ENCODE results near the gene MPZL3. TPM values are rescaled to one million over a fixed set of nuclear protein-coding genes. Genes with fewer than 3 reads are reported as not detected.

The MPZL3 gene
- total RNA-seq, 1 donor from 2014 or later = 1.7 TPM

GRCh38 chr11:118264569-118265465 lies 12.7 kb upstream of the MPZL3 start:
- DNase-seq (ENCODE audit: low spot score) = no peak

GRCh38 chr11:118263695-118264568 lies 11.8 kb upstream of the MPZL3 start, which contains the start of gene MPZL2:
Gene MPZL2 (minus strand): TSS chr11:118264297. CDS start chr11:118264153, 144 bp downstream.
- no peak for DNase-seq (ENCODE audit: low spot score)

GRCh38 chr11:118263112-118263511 lies 10.9 kb upstream of the MPZL3 start:
- DNase-seq (ENCODE audit: low spot score) = no peak

GRCh38 chr11:118260353-118260752 lies 8.2 kb upstream of the MPZL3 start:
- no peak for DNase-seq (ENCODE audit: low spot score)

GRCh38 chr11:118259138-118259537 lies 7.0 kb upstream of the MPZL3 start:
- no peak for DNase-seq (ENCODE audit: low spot score)

- no peak for DNase-seq (ENCODE audit: low spot score)
These were observed 6.2 kb upstream of the MPZL3 start for GRCh38 chr11:118258410-118258809.

- DNase-seq (ENCODE audit: low spot score) = no peak
These were observed 523 bp upstream of the MPZL3 start for GRCh38 chr11:118252688-118253087.

GRCh38 chr11:118247041-118247440 lies 5.1 kb downstream of the MPZL3 start:
- no peak for DNase-seq (ENCODE audit: low spot score)

GRCh38 chr11:118245936-118246562 lies 6.1 kb downstream of the MPZL3 start:
- DNase-seq (ENCODE audit: low spot score) = no peak

- no peak for DNase-seq (ENCODE audit: low spot score)
These were observed 8.0 kb downstream of the MPZL3 start for GRCh38 chr11:118243993-118244762.

- no peak for DNase-seq (ENCODE audit: low spot score)
These were observed 9.0 kb downstream of the MPZL3 start for GRCh38 chr11:118243161-118243560.

GRCh38 chr11:118241764-118242098 lies 10.4 kb downstream of the MPZL3 start:
- DNase-seq (ENCODE audit: low spot score) = no peak

- DNase-seq (ENCODE audit: low spot score) = no peak
These were observed 11.0 kb downstream of the MPZL3 start for GRCh38 chr11:118240999-118241763.

GRCh38 chr11:118239509-118240205 lies 12.5 kb downstream of the MPZL3 start:
- DNase-seq (ENCODE audit: low spot score) = no peak

GRCh38 chr11:118238929-118239328 lies 13.2 kb downstream of the MPZL3 start:
- no peak for DNase-seq (ENCODE audit: low spot score)

- no peak for DNase-seq (ENCODE audit: low spot score)
These were observed 13.7 kb downstream of the MPZL3 start for GRCh38 chr11:118238421-118238820.

- no peak for DNase-seq (ENCODE audit: low spot score)
These were observed 16.0 kb downstream of the MPZL3 start for GRCh38 chr11:118236170-118236569.

GRCh38 chr11:118234833-118235232 lies 17.3 kb downstream of the MPZL3 start:
- no peak for DNase-seq (ENCODE audit: low spot score)

GRCh38 chr11:118233850-118234249 lies 18.3 kb downstream of the MPZL3 start:
- DNase-seq (ENCODE audit: low spot score) = no peak
